Measurements from ENCODE around the gene RNF215. TPM values are rescaled to one million over a fixed set of nuclear protein-coding genes. Genes with fewer than 3 reads are reported as not detected.

The RNF215 gene
- total RNA-seq, 4 donors from 2014 or later: 2.1 to 13.8 (median 9.0) TPM

- no peak for TF ChIP-seq CTCF (IDR thresholded peaks at IDR 0.05; ENCODE audit: low read depth)
These were observed 44.9 kb upstream of the RNF215 start for GRCh38 chr22:30432096-30432495.

GRCh38 chr22:30430933-30431332 is 43.7 kb upstream of the RNF215 start:
- no peak for TF ChIP-seq CTCF (IDR thresholded peaks at IDR 0.05; ENCODE audit: low read depth)

GRCh38 chr22:30429887-30430286 is 42.7 kb upstream of the RNF215 start:
- TF ChIP-seq CTCF (IDR thresholded peaks at IDR 0.05; ENCODE audit: low read depth): no peak

GRCh38 chr22:30427871-30428270 is 40.7 kb upstream of the RNF215 start:
- TF ChIP-seq CTCF (IDR thresholded peaks at IDR 0.05; ENCODE audit: low read depth): no peak

- TF ChIP-seq CTCF (IDR thresholded peaks at IDR 0.05; ENCODE audit: low read depth): no peak
These were observed 39.5 kb upstream of the RNF215 start for GRCh38 chr22:30426388-30427353.

GRCh38 chr22:30425616-30426387 is 38.6 kb upstream of the RNF215 start, which contains the start of gene MTFP1:
TSS of gene MTFP1 (plus strand) at chr22:30425768. CDS start at chr22:30425880, 112 bp downstream.
- no peak for TF ChIP-seq CTCF (IDR thresholded peaks at IDR 0.05; ENCODE audit: low read depth)

GRCh38 chr22:30425327-30425615 is 38.1 kb upstream of the RNF215 start:
- TF ChIP-seq CTCF (IDR thresholded peaks at IDR 0.05; ENCODE audit: low read depth): no peak
